Inflammatory macrophage treated with lipopolysaccharide for 1 hour (primary cell): ENCODE data around the gene CHRNA4.
"Not testable (repeated sequence)": the region's sequence is repeated elsewhere in the genome, so short reads cannot be mapped to it uniquely, and the experiment has no call there.

Experiments
- DNase-seq, 2 donors: peaks; one replicate each; pipeline ENCODE4 v3.0.0-alpha.2; 2020 to 2022

Gene CHRNA4

GRCh38 chr20:63397155-63397843 is 36.1 kb upstream of the CHRNA4 start:
- no peak for DNase-seq

GRCh38 chr20:63396300-63396699 is 35.2 kb upstream of the CHRNA4 start:
- DNase-seq: no peak

- no peak for DNase-seq
Observed at GRCh38 chr20:63395723-63396122, 34.6 kb upstream of the CHRNA4 start.

- no peak for DNase-seq
Observed at GRCh38 chr20:63394920-63395455, 33.8 kb upstream of the CHRNA4 start.

GRCh38 chr20:63394069-63394919 is 33.1 kb upstream of the CHRNA4 start:
- no peak for DNase-seq

GRCh38 chr20:63393566-63393965 is 32.4 kb upstream of the CHRNA4 start:
- no peak for DNase-seq

- DNase-seq: no peak
Observed at GRCh38 chr20:63392465-63393365, 31.6 kb upstream of the CHRNA4 start.

- DNase-seq: no peak
Observed at GRCh38 chr20:63387917-63388316, 26.8 kb upstream of the CHRNA4 start.

GRCh38 chr20:63387393-63387792 is 26.2 kb upstream of the CHRNA4 start:
- DNase-seq: no peak

- DNase-seq: no peak
Observed at GRCh38 chr20:63386491-63386890, 25.3 kb upstream of the CHRNA4 start.

- DNase-seq: no peak
Observed at GRCh38 chr20:63385819-63386218, 24.7 kb upstream of the CHRNA4 start.

- no peak for DNase-seq
Observed at GRCh38 chr20:63384336-63384735, 23.2 kb upstream of the CHRNA4 start.

GRCh38 chr20:63383556-63383955 is 22.4 kb upstream of the CHRNA4 start:
- no peak for DNase-seq

GRCh38 chr20:63382551-63383300 is 21.6 kb upstream of the CHRNA4 start:
- DNase-seq: no peak

- DNase-seq: peak in 1 of 2 donors; percentile 18
Observed at GRCh38 chr20:63381781-63382431, 20.8 kb upstream of the CHRNA4 start.

- DNase-seq: no peak
Observed at GRCh38 chr20:63380346-63380870, 19.3 kb upstream of the CHRNA4 start.

- DNase-seq: not testable (repeated sequence)
Observed at GRCh38 chr20:63379872-63380271, 18.7 kb upstream of the CHRNA4 start.

GRCh38 chr20:63379296-63379695 is 18.1 kb upstream of the CHRNA4 start:
- no peak for DNase-seq

GRCh38 chr20:63378626-63379025 is 17.5 kb upstream of the CHRNA4 start:
- no peak for DNase-seq

- DNase-seq: no peak
Observed at GRCh38 chr20:63377951-63378381, 16.8 kb upstream of the CHRNA4 start.

GRCh38 chr20:63377256-63377941 is 16.2 kb upstream of the CHRNA4 start:
- DNase-seq: no peak
